Neural cell (in vitro differentiated cells): ENCODE results near the gene PACS1. TPM values are rescaled to one million over a fixed set of nuclear protein-coding genes. Genes with fewer than 3 reads are reported as not detected.

ENCODE experiments used
- H2AFZ ChIP-seq: fragments of 200-600, 300-800 bp; sonication (generic), shearing (Covaris generic); 2 replicates; pipeline ENCODE4 v1.6.0; 2014; ENCODE audit warnings: low read depth, mild to moderate bottlenecking, antibody characterized with exemption, low read length, moderate library complexity
- H3F3A ChIP-seq: fragments of 200-600 bp; shearing (Covaris generic); 2 replicates; pipeline ENCODE4 v1.6.1; 2016; ENCODE audit warnings: mild to moderate bottlenecking, moderate library complexity, mixed read lengths, antibody characterized with exemption, low read length; ENCODE audit not compliant: insufficient read depth, poor library complexity, severe bottlenecking
- H3K27ac ChIP-seq: fragments of 200-600, 300-800 bp; sonication (generic), shearing (Covaris generic); 2 replicates; pipeline ENCODE4 v1.5.1; 2014; ENCODE audit warnings: mild to moderate bottlenecking, low read length, moderate library complexity
- H3K27me3 ChIP-seq: fragments of 300-800, 200-600 bp; sonication (generic), shearing (Covaris generic); 2 replicates; pipeline ENCODE4 v1.6.0; 2014; ENCODE audit warnings: mild to moderate bottlenecking, low read depth, low read length, moderate library complexity; ENCODE audit not compliant: insufficient read depth
- H3K36me3 ChIP-seq: fragments of 300-800, 200-600 bp; sonication (generic), shearing (Covaris generic); 2 replicates; pipeline ENCODE4 v1.5.1; 2014; ENCODE audit warnings: mild to moderate bottlenecking, antibody characterized with exemption, low read length, moderate library complexity; ENCODE audit not compliant: insufficient read depth
- H3K4me2 ChIP-seq: fragments of 300-800, 200-600 bp; sonication (generic), shearing (Covaris generic); 2 replicates; pipeline ENCODE4 v1.6.0; 2014; ENCODE audit warnings: mild to moderate bottlenecking, low read length
- H3K4me3 ChIP-seq: fragments of 300-800, 200-600 bp; sonication (generic), shearing (Covaris generic); 2 replicates; pipeline ENCODE4 v1.5.1; 2014; ENCODE audit warnings: mild to moderate bottlenecking, low read length, moderate library complexity
- H3K79me2 ChIP-seq: fragments of 200-600 bp; shearing (Covaris generic); replicated peaks from 2 replicates; pipeline ENCODE4 v1.6.0; 2014; ENCODE audit warnings: mild to moderate bottlenecking, low read length, moderate library complexity; ENCODE audit not compliant: insufficient read depth
- H3K9ac ChIP-seq: fragments of 300-800, 200-600 bp; sonication (generic), shearing (Covaris generic); 2 replicates; pipeline ENCODE4 v1.6.1; 2016; ENCODE audit warnings: mild to moderate bottlenecking, low read length, mixed read lengths
- H3K9me2 ChIP-seq: fragments of 200-600 bp; shearing (Covaris generic); 2 replicates; pipeline ENCODE4 v1.6.1; 2016; ENCODE audit warnings: mild to moderate bottlenecking, low read length, mixed read lengths; ENCODE audit not compliant: insufficient read depth
- H3K9me3 ChIP-seq: fragments of 200-600, 300-800 bp; sonication (generic), shearing (Covaris generic); 2 replicates; pipeline ENCODE4 v1.6.1; 2016; ENCODE audit warnings: mild to moderate bottlenecking, mixed run types, low read length, moderate library complexity, mixed read lengths
- H4K20me1 ChIP-seq: fragments of 200-600 bp; shearing (Covaris generic); 2 replicates; pipeline ENCODE4 v1.6.1; 2016; ENCODE audit warnings: mild to moderate bottlenecking, mixed run types; ENCODE audit not compliant: insufficient read depth
- CTCF ChIP-seq: fragments of 450-650 bp; IDR thresholded peaks from 2 replicates; pipeline ENCODE4 v1.5.1; 2014; ENCODE audit warnings: antibody characterized with exemption, mild to moderate bottlenecking, moderate library complexity; ENCODE audit not compliant: poor library complexity, severe bottlenecking
- EP300 ChIP-seq: fragments of 450-650 bp; conservative IDR thresholded peaks from 2 replicates; pipeline ENCODE4 v1.6.1; 2014; ENCODE audit warnings: antibody characterized with exemption, mild to moderate bottlenecking, moderate library complexity; ENCODE audit not compliant: poor library complexity, severe bottlenecking
- EZH2 ChIP-seq: fragments of 200-600, 300-800 bp; shearing (Covaris generic), sonication (generic); IDR thresholded peaks from 2 replicates; pipeline ENCODE4 v1.6.1; 2014; ENCODE audit warnings: antibody characterized with exemption, low read length, borderline replicate concordance, mild to moderate bottlenecking; ENCODE audit not compliant: insufficient read depth, poor library complexity, severe bottlenecking
- MXI1 ChIP-seq: fragments of 450-650 bp; conservative IDR thresholded peaks from 2 replicates; pipeline ENCODE4 v1.6.1; 2014; ENCODE audit warnings: antibody characterized with exemption, mild to moderate bottlenecking; ENCODE audit not compliant: poor library complexity, severe bottlenecking
- POLR2AphosphoS5 ChIP-seq: IDR thresholded peaks from 2 replicates; pipeline ENCODE4 v1.6.1; 2012
- RAD21 ChIP-seq: fragments of 450-650 bp; conservative IDR thresholded peaks from 2 replicates; pipeline ENCODE4 v1.6.1; 2014; ENCODE audit warnings: antibody characterized with exemption, mild to moderate bottlenecking, moderate library complexity
- SMC3 ChIP-seq: fragments of 450-650 bp; conservative IDR thresholded peaks from 2 replicates; pipeline ENCODE4 v1.6.1; 2014; ENCODE audit warnings: antibody characterized with exemption, mild to moderate bottlenecking, moderate library complexity; ENCODE audit not compliant: poor library complexity
- TAF1 ChIP-seq: IDR thresholded peaks from 2 replicates; pipeline ENCODE4 v1.6.1; 2012; ENCODE audit warnings: low read depth
- polyA plus RNA-seq: library from polyadenylated mRNA; depleted of rRNA; stranded (reverse); fragments of >200 nt; gene quantifications from 2 replicates; pipeline ENCODE4 v1.2.3, GENCODE V29; 2014
- TF ChIP-seq, protein P1 (sequence below): IDR thresholded peaks from 2 replicates; pipeline ENCODE4 v1.6.1; 2012; ENCODE audit warnings: borderline replicate concordance

PACS1 gene
- polyA plus RNA-seq, 1 donor from 2014 or later, result 14.4 TPM

DNA sequence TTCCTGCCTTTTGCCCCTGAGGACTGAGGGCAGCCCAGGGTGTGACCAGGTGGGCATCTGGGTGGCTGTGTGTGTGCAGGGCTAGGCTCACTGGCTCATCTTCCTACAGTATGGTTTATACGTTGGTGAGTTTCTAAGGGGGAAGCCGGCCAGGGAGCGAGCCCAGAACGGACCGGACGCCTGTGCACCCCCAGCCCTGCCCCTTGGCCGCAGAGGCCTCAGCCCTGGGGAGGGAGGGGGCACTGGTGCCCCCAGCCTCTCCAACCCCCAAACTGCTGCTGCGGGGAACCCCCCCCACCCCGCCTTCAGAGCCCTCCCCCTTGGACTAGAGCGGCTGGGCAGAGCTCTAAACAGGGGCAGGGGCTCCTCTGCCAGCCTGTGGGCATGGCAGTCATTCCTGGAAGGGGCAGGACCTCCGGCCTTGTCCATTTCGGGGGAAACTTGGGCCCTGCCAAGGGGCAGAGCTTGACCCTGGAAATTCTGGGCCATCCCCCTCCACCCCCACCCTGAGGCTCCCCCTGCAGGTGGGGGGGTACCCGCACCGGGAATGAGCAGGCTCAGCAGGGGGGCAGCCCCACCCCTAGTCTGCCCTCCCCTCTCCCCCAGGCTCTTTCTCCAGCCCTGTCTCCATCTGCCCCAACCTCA, 213.5 kb downstream of the PACS1 start:
- Histone ChIP-seq H3K9ac (peak overlapping the region; percentile 78), H4K20me1 (peaks cover 8% of the 10 kb centered on the region), H3K9me2 (no peaks in the 10 kb centered on the region), H2AFZ (no peak overlapping the region), H3K79me2 (peaks cover 65% of the 10 kb centered on the region), H3F3A (peaks cover 4% of the 10 kb centered on the region), H3K27me3 (no peaks in the 10 kb centered on the region), H3K4me3 (peak overlapping the region; percentile 76), H3K4me2 (peak overlapping the region; percentile 66), H3K27ac (peak overlapping the region; percentile 98), H3K36me3 (no peaks in the 10 kb centered on the region), H3K9me3 (no peaks in the 10 kb centered on the region)
- TF ChIP-seq CTCF (no peak), MXI1 (no peak), RAD21 (no peak), EZH2 (no peak), EP300 (no peak), POLR2AphosphoS5 (no peak), TAF1 (no peak), SMC3 (no peak)
- TF ChIP-seq, protein P1, sequence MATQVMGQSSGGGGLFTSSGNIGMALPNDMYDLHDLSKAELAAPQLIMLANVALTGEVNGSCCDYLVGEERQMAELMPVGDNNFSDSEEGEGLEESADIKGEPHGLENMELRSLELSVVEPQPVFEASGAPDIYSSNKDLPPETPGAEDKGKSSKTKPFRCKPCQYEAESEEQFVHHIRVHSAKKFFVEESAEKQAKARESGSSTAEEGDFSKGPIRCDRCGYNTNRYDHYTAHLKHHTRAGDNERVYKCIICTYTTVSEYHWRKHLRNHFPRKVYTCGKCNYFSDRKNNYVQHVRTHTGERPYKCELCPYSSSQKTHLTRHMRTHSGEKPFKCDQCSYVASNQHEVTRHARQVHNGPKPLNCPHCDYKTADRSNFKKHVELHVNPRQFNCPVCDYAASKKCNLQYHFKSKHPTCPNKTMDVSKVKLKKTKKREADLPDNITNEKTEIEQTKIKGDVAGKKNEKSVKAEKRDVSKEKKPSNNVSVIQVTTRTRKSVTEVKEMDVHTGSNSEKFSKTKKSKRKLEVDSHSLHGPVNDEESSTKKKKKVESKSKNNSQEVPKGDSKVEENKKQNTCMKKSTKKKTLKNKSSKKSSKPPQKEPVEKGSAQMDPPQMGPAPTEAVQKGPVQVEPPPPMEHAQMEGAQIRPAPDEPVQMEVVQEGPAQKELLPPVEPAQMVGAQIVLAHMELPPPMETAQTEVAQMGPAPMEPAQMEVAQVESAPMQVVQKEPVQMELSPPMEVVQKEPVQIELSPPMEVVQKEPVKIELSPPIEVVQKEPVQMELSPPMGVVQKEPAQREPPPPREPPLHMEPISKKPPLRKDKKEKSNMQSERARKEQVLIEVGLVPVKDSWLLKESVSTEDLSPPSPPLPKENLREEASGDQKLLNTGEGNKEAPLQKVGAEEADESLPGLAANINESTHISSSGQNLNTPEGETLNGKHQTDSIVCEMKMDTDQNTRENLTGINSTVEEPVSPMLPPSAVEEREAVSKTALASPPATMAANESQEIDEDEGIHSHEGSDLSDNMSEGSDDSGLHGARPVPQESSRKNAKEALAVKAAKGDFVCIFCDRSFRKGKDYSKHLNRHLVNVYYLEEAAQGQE, result no peak

GRCh38 chr11:66284526-66285078, 214.5 kb downstream of the PACS1 start:
- H3K79me2 ChIP-seq, result peaks cover 56% of the 10 kb centered on the region
- H3K27me3 ChIP-seq, result no peaks in the 10 kb centered on the region
- H3K9me3 ChIP-seq, result no peaks in the 10 kb centered on the region
- TF ChIP-seq RAD21 (no peak), SMC3 (no peak), MXI1 (no peak), EZH2 (no peak), EP300 (no peak), CTCF (no peak), TAF1 (no peak), POLR2AphosphoS5 (no peak)
- TF ChIP-seq, protein P1, result no peak
- no peak overlapping the region for H2AFZ ChIP-seq
- H3F3A ChIP-seq, result no peaks in the 10 kb centered on the region
- no peak overlapping the region for H3K27ac ChIP-seq
- H3K36me3 ChIP-seq, result no peaks in the 10 kb centered on the region
- peaks cover 8% of the 10 kb centered on the region for H4K20me1 ChIP-seq
- H3K9me2 ChIP-seq, result no peaks in the 10 kb centered on the region
- no peak overlapping the region for H3K4me3 ChIP-seq
- no peak overlapping the region for H3K4me2 ChIP-seq
- H3K9ac ChIP-seq, result no peak overlapping the region
